HepG2 (cell line): ENCODE results near the gene MYO18A. TPM values are rescaled to one million over a fixed set of nuclear protein-coding genes. Genes with fewer than 3 reads are reported as not detected.

ENCODE experiments used
- ATAC-seq: fragments of 200-7000 bp; cut with Tn5 transposase; 3 replicates; pipeline ENCODE4 v1.9.1; 2020; ENCODE audit warnings: mild to moderate bottlenecking, moderate library complexity
- BruUV-seq: library from RNA; stranded (reverse); fragments of 400-500 nt; replicated peaks from 2 replicates; lab custom pipeline; 2021; lab: Mats Ljungman, UMichigan
- CTCF ChIA-PET: fragments of 300-600 bp; formaldehyde crosslinking; extraction: SDS; loops from one replicate; lab custom pipeline; 2021; ENCODE audit warnings: low total read pairs, inconsistent platforms, low intra/inter-chr PET ratio; lab: Yijun Ruan, JAX
- POLR2A ChIA-PET: fragments of 350-600 bp; sonication (Branson Sonifier 250); formaldehyde crosslinking; loops from one replicate; lab custom pipeline; 2020; ENCODE audit warnings: antibody characterized with exemption, inconsistent platforms; lab: Yijun Ruan, JAX
- DNase-seq: peaks from one replicate; pipeline ENCODE4 v3.0.0-alpha.2; 2015; ENCODE audit warnings: low spot score
- FAIRE-seq: peaks from 3 replicates; lab custom pipeline; 2011; peaks lifted over from hg19 to GRCh38; lab: Jason Lieb, UNC
- H2AFZ ChIP-seq: one replicate; pipeline ENCODE4 v1.6.1; 2011; ENCODE audit warnings: low read length, inconsistent platforms
- H3K27ac ChIP-seq: fragments of 300-600 bp; 3 replicates; pipeline ENCODE4 v1.8.0; 2011; ENCODE audit warnings: mixed run types, mild to moderate bottlenecking, mixed read lengths, low read length, inconsistent platforms; ENCODE audit not compliant: insufficient read depth; ENCODE audit errors: extremely low read length
- H3K27me3 ChIP-seq, 2 experiments: fragments of 200-600 bp in 1 of 2; 2 replicates in 1 of 2; 3 replicates in 1 of 2; pipeline versions ENCODE4 v1.6.0 to v1.8.0; 2011; ENCODE audit warnings: low read length in 2 of 2, mild to moderate bottlenecking in 2 of 2, moderate library complexity in 2 of 2, inconsistent platforms in 1 of 2; ENCODE audit not compliant: insufficient read depth in 2 of 2, control insufficient read depth in 1 of 2
- H3K36me3 ChIP-seq, 2 experiments: fragments of 200-600 bp in 1 of 2; replicated peaks in 1 of 2; 2 replicates in 1 of 2; 3 replicates in 1 of 2; pipeline versions ENCODE4 v1.5.1 to v1.8.0; 2011; ENCODE audit warnings: low read length in 2 of 2, inconsistent platforms in 1 of 2; ENCODE audit not compliant: insufficient read depth in 2 of 2, control insufficient read depth in 1 of 2
- H3K4me1 ChIP-seq: 2 replicates; pipeline ENCODE4 v1.5.1; 2012; ENCODE audit warnings: low read length, inconsistent platforms; ENCODE audit not compliant: insufficient read depth
- H3K4me2 ChIP-seq: 2 replicates; pipeline ENCODE4 v1.6.0; 2011; ENCODE audit warnings: low read depth, low read length, inconsistent platforms
- H3K4me3 ChIP-seq, 3 experiments: fragments of 200-600 bp in 1 of 3; sonication (generic), shearing (Covaris generic) in 1 of 3; replicated peaks in 1 of 3; 2 replicates each; pipeline ENCODE4 v1.5.1; 2011 to 2016; ENCODE audit warnings: low read length in 3 of 3, inconsistent platforms in 2 of 3, low read depth in 2 of 3, mild to moderate bottlenecking in 2 of 3, control low read depth in 1 of 3, mixed read lengths in 1 of 3; ENCODE audit not compliant: insufficient read depth in 1 of 3
- H3K79me2 ChIP-seq: one replicate; pipeline ENCODE4 v1.6.1; 2011; ENCODE audit warnings: low read length, inconsistent platforms; ENCODE audit not compliant: insufficient read depth
- H3K9ac ChIP-seq: 2 replicates; pipeline ENCODE4 v1.6.0; 2011; ENCODE audit warnings: mild to moderate bottlenecking, low read depth, low read length, inconsistent platforms; ENCODE audit not compliant: insufficient read depth
- H3K9me3 ChIP-seq: 2 replicates; pipeline ENCODE4 v1.5.1; 2012; ENCODE audit warnings: mild to moderate bottlenecking, low read length
- H4K20me1 ChIP-seq: 2 replicates; pipeline ENCODE4 v1.6.0; 2011; ENCODE audit warnings: inconsistent platforms, mild to moderate bottlenecking, low read length, moderate library complexity; ENCODE audit not compliant: insufficient read depth
- FOXA1 ChIP-seq, 2 experiments: fragments of 450-650 bp in 1 of 2; sonication (generic) in 1 of 2; formaldehyde crosslinking in 1 of 2; IDR thresholded peaks; 2 replicates each; pipeline versions ENCODE4 v1.4.0 to v1.6.1; 2016 to 2020; ENCODE audit warnings: missing genetic modification reagents in 1 of 2
- JDP2 ChIP-seq: sonication (generic); formaldehyde crosslinking; IDR thresholded peaks from 2 replicates; pipeline ENCODE4 v1.8.1; 2022; ENCODE audit warnings: missing genetic modification reagents, borderline replicate concordance
- KMT2A ChIP-seq: sonication (generic); formaldehyde crosslinking; IDR thresholded peaks from 2 replicates; pipeline ENCODE4 v1.4.0; 2020; ENCODE audit warnings: missing genetic modification reagents
- NFIC ChIP-seq: IDR thresholded peaks from 2 replicates; pipeline ENCODE4 v1.6.1; 2012; ENCODE audit warnings: mild to moderate bottlenecking, low read length, inconsistent platforms
- RAD21 ChIP-seq: fragments of 450-650 bp; formaldehyde crosslinking; IDR thresholded peaks from 2 replicates; pipeline ENCODE4 v1.5.0; 2020; ENCODE audit warnings: mild to moderate bottlenecking
- ZBTB3 ChIP-seq: sonication (generic); formaldehyde crosslinking; IDR thresholded peaks from 2 replicates; pipeline ENCODE4 v1.4.0; 2020; ENCODE audit warnings: low read depth, mild to moderate bottlenecking, moderate library complexity, missing genetic modification reagents, borderline replicate concordance
- ZBTB7B ChIP-seq: sonication (generic); formaldehyde crosslinking; IDR thresholded peaks from 2 replicates; pipeline ENCODE4 v1.4.0; 2020; ENCODE audit warnings: missing genetic modification reagents
- WGBS: methylation state at CpG from one replicate; pipeline ENCODE4 v1.1.6; 2017; ENCODE audit warnings: low lambda C conversion rate; 5-methylcytosine and 5-hydroxymethylcytosine counted together
- in situ Hi-C: cut with HindIII; loops from 2 replicates; pipeline ENCODE4 v1.10.0; 2017; ENCODE audit warnings: low pct_unique_long_range_greater_than_20kb; ENCODE audit not compliant: extremely low pct_ligation_motif_present
- intact Hi-C: fragments of 100-400 bp; cut with micrococcal nuclease; formaldehyde crosslinking; loops from one replicate; pipeline ENCODE4 v1.10.0; 2022; ENCODE audit not compliant: unreplicated experiment
- polyA plus RNA-seq, 8 experiments: library from polyadenylated mRNA; depleted of rRNA in 3 of 8; stranded (reverse) in 7 of 8; unstranded in 1 of 8; fragments of >200 nt; fragmentation: Illumina TruSeq in 4 of 8; extraction: Trizol in 4 of 8; gene quantifications; 2 replicates each; pipeline versions ENCODE4 v1.2.1 to v1.2.3, GENCODE V29; 2011 to 2016; ENCODE audit warnings: low read depth in 4 of 8, missing spikeins in 1 of 8, mixed read lengths in 1 of 8; ENCODE audit not compliant: insufficient read depth in 1 of 8
- total RNA-seq, 5 experiments: library from RNA; depleted of rRNA; stranded (reverse); fragments of >200 nt; fragmentation: Illumina TruSeq; extraction: Trizol; gene quantifications; 2 replicates each; pipeline ENCODE4 v1.2.3, GENCODE V29; 2016; ENCODE audit warnings: low read depth in 1 of 5
- TF ChIP-seq, protein P1 (sequence below): sonication (generic); formaldehyde crosslinking; IDR thresholded peaks from 2 replicates; pipeline ENCODE4 v1.8.1; 2023; ENCODE audit warnings: missing genetic modification reagents, inconsistent platforms, borderline replicate concordance
- TF ChIP-seq, protein P2 (sequence below): sonication (generic); formaldehyde crosslinking; IDR thresholded peaks from 2 replicates; pipeline ENCODE4 v1.5.0; 2020; ENCODE audit warnings: missing genetic modification reagents
- TF ChIP-seq, protein P3 (sequence below): sonication (generic); formaldehyde crosslinking; IDR thresholded peaks from 2 replicates; pipeline ENCODE4 v1.5.0; 2020; ENCODE audit warnings: missing genetic modification reagents
- TF ChIP-seq, protein P4 (sequence below): sonication (generic); formaldehyde crosslinking; IDR thresholded peaks from 2 replicates; pipeline ENCODE4 v1.9.0; 2021; ENCODE audit warnings: missing genetic modification reagents, borderline replicate concordance
- TF ChIP-seq, protein P5 (sequence below): sonication (generic); formaldehyde crosslinking; IDR thresholded peaks from 2 replicates; pipeline ENCODE4 v1.5.1; 2020; ENCODE audit warnings: mild to moderate bottlenecking, missing genetic modification reagents, moderate library complexity

MYO18A gene
- total and polyA plus RNA-seq, 2 of the 13 experiments (the other 11 are each of a cell fraction or from before 2014, with no cell fraction given): 16.8 to 24.8 TPM

DNA sequence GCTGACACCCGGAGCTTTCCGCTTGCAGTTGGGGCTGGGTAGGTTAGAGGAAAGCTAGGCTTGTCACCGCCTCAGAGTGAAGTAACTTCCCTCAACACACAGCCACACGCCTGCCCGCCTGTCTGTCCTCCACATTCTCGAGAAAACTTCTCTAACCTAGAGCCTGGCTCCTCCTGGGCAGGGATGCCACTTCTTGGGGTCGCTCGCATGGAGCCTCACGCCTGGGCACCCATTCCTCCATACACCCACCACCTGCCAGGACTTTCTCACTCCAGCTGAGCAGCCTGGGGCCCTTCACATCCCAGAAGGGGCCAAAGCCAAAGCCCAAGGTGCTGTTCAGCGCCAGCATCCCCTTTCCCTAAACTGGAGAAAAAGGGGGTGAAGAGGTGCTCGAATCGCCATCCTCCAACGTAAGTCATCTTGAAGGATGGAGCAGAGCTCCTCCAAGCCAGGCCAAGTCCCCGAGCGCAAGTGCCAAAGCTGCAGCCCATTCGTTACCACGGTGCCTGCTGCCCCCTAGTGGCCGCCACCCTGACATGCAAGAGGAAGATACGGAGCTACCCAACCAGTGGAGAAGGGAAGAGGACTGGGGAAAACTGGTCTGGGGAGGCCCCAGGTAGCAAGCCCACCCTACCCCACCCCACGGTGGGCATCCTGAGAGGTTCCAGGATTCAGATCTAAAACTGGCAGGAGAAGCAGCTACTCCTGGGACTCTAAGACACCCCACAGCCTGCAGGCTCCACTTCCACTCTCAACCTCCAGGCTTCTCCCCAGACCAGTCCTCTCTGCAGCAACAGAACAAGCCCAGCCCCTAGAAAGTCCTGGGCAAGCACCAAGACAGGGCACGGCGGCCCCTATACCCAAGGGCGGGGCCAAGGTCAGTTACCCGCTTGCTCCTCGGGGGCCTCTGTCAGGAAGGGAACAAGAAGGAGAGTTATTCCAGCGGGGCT, 63.1 kb downstream of the MYO18A start:
- Histone ChIP-seq H3K27ac (no peak overlapping the region), H3K79me2 (no peaks in the 10 kb centered on the region), H3K9me3 (no peaks in the 10 kb centered on the region), H4K20me1 (peaks cover 6% of the 10 kb centered on the region; the same call in 1 of the 2 replicates), H3K4me2 (no peak overlapping the region), H3K4me1 (no peaks in the 10 kb centered on the region), H3K4me3 (no peak overlapping the region), H3K27me3 (no peaks in the 10 kb centered on the region), H3K36me3 (peaks cover 54 to 71% of the 10 kb centered on the region in 2 experiments), H3K9ac (no peak overlapping the region), H2AFZ (no peak overlapping the region)
- FAIRE-seq: peak; percentile 48
- WGBS: 76% methylated on average over 23 of the region's 26 CpGs
- intact Hi-C loops: loop anchor here (2.0 kb wide), 1 partner anchor 152 kb away; no protein-coding TSS in a partner anchor
- in situ Hi-C loops: loop anchor here (25.0 kb wide), 1 partner anchor 380 kb away; the partner anchor contains the start of genes NEK8, TLCD1 and TRAF4
- peak; percentile 57 for ATAC-seq
- no TSS peak for BruUV-seq
- ChIA-PET CTCF (interaction anchor here (3.2 kb wide), 1 partner anchor 152 kb away, joined by 21 read pairs; no protein-coding TSS in a partner anchor), POLR2A (interaction anchor here (0.6 to 1.5 kb wide), 4 partner anchors 74 to 165 kb away, joined by 3 to 4 read pairs (median 4); partner anchors contain the start of genes PHF12 and PIPOX)
- peak; percentile 18 for DNase-seq
- no peak for TF ChIP-seq KMT2A
- TF ChIP-seq, protein P1, sequence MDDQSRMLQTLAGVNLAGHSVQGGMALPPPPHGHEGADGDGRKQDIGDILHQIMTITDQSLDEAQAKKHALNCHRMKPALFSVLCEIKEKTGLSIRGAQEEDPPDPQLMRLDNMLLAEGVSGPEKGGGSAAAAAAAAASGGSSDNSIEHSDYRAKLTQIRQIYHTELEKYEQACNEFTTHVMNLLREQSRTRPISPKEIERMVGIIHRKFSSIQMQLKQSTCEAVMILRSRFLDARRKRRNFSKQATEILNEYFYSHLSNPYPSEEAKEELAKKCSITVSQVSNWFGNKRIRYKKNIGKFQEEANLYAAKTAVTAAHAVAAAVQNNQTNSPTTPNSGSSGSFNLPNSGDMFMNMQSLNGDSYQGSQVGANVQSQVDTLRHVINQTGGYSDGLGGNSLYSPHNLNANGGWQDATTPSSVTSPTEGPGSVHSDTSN (CRISPR knock-in tag): no peak
- TF ChIP-seq, protein P2, sequence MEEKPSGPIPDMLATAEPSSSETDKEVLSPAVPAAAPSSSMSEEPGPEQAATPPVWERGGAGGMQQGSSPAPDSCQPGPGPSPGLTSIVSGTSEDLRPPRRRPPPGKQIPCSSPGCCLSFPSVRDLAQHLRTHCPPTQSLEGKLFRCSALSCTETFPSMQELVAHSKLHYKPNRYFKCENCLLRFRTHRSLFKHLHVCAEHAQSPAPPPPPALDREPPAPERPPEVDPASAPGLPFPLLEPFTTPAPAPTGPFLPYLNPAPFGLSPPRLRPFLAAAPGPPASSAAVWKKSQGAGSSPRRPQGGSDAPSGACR (CRISPR knock-in tag): no peak
- no peak for TF ChIP-seq ZBTB3 (CRISPR knock-in tag)
- TF ChIP-seq JDP2 (CRISPR knock-in tag): no peak
- TF ChIP-seq, protein P3, sequence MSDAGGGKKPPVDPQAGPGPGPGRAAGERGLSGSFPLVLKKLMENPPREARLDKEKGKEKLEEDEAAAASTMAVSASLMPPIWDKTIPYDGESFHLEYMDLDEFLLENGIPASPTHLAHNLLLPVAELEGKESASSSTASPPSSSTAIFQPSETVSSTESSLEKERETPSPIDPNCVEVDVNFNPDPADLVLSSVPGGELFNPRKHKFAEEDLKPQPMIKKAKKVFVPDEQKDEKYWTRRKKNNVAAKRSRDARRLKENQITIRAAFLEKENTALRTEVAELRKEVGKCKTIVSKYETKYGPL (CRISPR knock-in tag): no peak
- TF ChIP-seq RAD21 (CRISPR knock-in tag): peak; percentile 58; the same call in 1 of the 2 replicates
- TF ChIP-seq FOXA1 (IDR thresholded peaks at IDR 0.05): no peak
- no peak for TF ChIP-seq FOXA1 (CRISPR knock-in tag; IDR thresholded peaks at IDR 0.05)
- no peak for TF ChIP-seq ZBTB7B (CRISPR knock-in tag)
- TF ChIP-seq NFIC: no peak
- TF ChIP-seq, protein P4, sequence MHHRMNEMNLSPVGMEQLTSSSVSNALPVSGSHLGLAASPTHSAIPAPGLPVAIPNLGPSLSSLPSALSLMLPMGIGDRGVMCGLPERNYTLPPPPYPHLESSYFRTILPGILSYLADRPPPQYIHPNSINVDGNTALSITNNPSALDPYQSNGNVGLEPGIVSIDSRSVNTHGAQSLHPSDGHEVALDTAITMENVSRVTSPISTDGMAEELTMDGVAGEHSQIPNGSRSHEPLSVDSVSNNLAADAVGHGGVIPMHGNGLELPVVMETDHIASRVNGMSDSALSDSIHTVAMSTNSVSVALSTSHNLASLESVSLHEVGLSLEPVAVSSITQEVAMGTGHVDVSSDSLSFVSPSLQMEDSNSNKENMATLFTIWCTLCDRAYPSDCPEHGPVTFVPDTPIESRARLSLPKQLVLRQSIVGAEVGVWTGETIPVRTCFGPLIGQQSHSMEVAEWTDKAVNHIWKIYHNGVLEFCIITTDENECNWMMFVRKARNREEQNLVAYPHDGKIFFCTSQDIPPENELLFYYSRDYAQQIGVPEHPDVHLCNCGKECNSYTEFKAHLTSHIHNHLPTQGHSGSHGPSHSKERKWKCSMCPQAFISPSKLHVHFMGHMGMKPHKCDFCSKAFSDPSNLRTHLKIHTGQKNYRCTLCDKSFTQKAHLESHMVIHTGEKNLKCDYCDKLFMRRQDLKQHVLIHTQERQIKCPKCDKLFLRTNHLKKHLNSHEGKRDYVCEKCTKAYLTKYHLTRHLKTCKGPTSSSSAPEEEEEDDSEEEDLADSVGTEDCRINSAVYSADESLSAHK (CRISPR knock-in tag): no peak
- TF ChIP-seq, protein P5, sequence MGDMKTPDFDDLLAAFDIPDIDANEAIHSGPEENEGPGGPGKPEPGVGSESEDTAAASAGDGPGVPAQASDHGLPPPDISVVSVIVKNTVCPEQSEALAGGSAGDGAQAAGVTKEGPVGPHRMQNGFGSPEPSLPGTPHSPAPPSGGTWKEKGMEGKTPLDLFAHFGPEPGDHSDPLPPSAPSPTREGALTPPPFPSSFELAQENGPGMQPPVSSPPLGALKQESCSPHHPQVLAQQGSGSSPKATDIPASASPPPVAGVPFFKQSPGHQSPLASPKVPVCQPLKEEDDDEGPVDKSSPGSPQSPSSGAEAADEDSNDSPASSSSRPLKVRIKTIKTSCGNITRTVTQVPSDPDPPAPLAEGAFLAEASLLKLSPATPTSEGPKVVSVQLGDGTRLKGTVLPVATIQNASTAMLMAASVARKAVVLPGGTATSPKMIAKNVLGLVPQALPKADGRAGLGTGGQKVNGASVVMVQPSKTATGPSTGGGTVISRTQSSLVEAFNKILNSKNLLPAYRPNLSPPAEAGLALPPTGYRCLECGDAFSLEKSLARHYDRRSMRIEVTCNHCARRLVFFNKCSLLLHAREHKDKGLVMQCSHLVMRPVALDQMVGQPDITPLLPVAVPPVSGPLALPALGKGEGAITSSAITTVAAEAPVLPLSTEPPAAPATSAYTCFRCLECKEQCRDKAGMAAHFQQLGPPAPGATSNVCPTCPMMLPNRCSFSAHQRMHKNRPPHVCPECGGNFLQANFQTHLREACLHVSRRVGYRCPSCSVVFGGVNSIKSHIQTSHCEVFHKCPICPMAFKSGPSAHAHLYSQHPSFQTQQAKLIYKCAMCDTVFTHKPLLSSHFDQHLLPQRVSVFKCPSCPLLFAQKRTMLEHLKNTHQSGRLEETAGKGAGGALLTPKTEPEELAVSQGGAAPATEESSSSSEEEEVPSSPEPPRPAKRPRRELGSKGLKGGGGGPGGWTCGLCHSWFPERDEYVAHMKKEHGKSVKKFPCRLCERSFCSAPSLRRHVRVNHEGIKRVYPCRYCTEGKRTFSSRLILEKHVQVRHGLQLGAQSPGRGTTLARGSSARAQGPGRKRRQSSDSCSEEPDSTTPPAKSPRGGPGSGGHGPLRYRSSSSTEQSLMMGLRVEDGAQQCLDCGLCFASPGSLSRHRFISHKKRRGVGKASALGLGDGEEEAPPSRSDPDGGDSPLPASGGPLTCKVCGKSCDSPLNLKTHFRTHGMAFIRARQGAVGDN (CRISPR knock-in tag): peak; percentile 23; the same call in 1 of the 2 replicates
